PC-3 (cell line): ENCODE results near the gene STUB1. TPM values are rescaled to one million over a fixed set of nuclear protein-coding genes. Genes with fewer than 3 reads are reported as not detected.

Experiments
- ATAC-seq: fragments of 200-7000 bp; cut with Tn5 transposase; 2 replicates; pipeline ENCODE4 v1.9.1; 2020; ENCODE audit warnings: mild to moderate bottlenecking, moderate library complexity
- BruUV-seq: library from RNA; stranded (reverse); fragments of 400-500 nt; replicated peaks from 2 replicates; lab custom pipeline; 2021; lab: Mats Ljungman, UMichigan
- CTCF ChIA-PET: fragments of 300-600 bp; sonication (Branson Sonifier 250); formaldehyde crosslinking; loops from one replicate; lab custom pipeline; 2022; ENCODE audit warnings: antibody characterized with exemption; lab: Charles Lee
- POLR2A ChIA-PET: fragments of 300-600 bp; sonication (Branson Sonifier 250); formaldehyde crosslinking; loops from one replicate; lab custom pipeline; 2022; ENCODE audit warnings: antibody characterized with exemption; ENCODE audit not compliant: unreplicated experiment; lab: Charles Lee
- DNase-seq: peaks from one replicate; pipeline ENCODE4 v3.0.0-alpha.2; 2015
- H2AFZ ChIP-seq: fragments of 300-600 bp; sonication (generic); 2 replicates; pipeline ENCODE4 v1.6.0; 2016; ENCODE audit warnings: antibody characterized with exemption, low read length
- H3F3A ChIP-seq: fragments of 300-600 bp; sonication (generic); one replicate; pipeline ENCODE4 v1.6.0; 2017; ENCODE audit warnings: antibody characterized with exemption, low read length, control low read depth, mild to moderate bottlenecking; ENCODE audit not compliant: unreplicated experiment
- H3K27ac ChIP-seq: fragments of 300-600 bp; sonication (generic); 2 replicates; pipeline ENCODE4 v1.5.1; 2016; ENCODE audit warnings: mild to moderate bottlenecking, low read length
- H3K27me3 ChIP-seq: fragments of 300-600 bp; sonication (generic); 2 replicates; pipeline ENCODE4 v1.6.1; 2016; ENCODE audit warnings: low read length, mixed read lengths
- H3K36me3 ChIP-seq: fragments of 300-600 bp; sonication (generic); 2 replicates; pipeline ENCODE4 v1.6.1; 2016; ENCODE audit warnings: low read depth, mixed run types, low read length, mixed read lengths
- H3K4me1 ChIP-seq: fragments of 300-600 bp; sonication (generic); 2 replicates; pipeline ENCODE4 v1.5.1; 2016; ENCODE audit warnings: low read length; ENCODE audit not compliant: insufficient read depth
- H3K4me2 ChIP-seq: fragments of 300-600 bp; sonication (generic); 2 replicates; pipeline ENCODE4 v1.6.0; 2016; ENCODE audit warnings: low read length
- H3K4me3 ChIP-seq: fragments of 300-600 bp; sonication (generic); 2 replicates; pipeline ENCODE4 v1.5.1; 2016; ENCODE audit warnings: mild to moderate bottlenecking, low read length, mixed read lengths
- H3K79me2 ChIP-seq: fragments of 300-600 bp; sonication (generic); 2 replicates; pipeline ENCODE4 v1.6.1; 2017; ENCODE audit warnings: low read length, mixed read lengths
- H3K9ac ChIP-seq: fragments of 300-600 bp; sonication (generic); 2 replicates; pipeline ENCODE4 v1.6.0; 2016; ENCODE audit warnings: mild to moderate bottlenecking, low read length
- H3K9me2 ChIP-seq: fragments of 300-600 bp; sonication (generic); replicated peaks from 2 replicates; pipeline ENCODE4 v1.6.1; 2016; ENCODE audit warnings: mixed run types, low read length, mixed read lengths
- H3K9me3 ChIP-seq: fragments of 300-600 bp; sonication (generic); 2 replicates; pipeline ENCODE4 v1.6.1; 2016; ENCODE audit warnings: low read length, mixed read lengths
- H4K20me1 ChIP-seq: fragments of 300-600 bp; sonication (generic); 2 replicates; pipeline ENCODE4 v1.6.1; 2016; ENCODE audit warnings: low read length, mixed read lengths
- CTCF ChIP-seq: fragments of 300-600 bp; sonication (generic); conservative IDR thresholded peaks from 2 replicates; pipeline ENCODE4 v1.5.1; 2017; ENCODE audit warnings: antibody characterized with exemption, low read depth, mild to moderate bottlenecking, low read length
- EZH2 ChIP-seq: fragments of 300-600 bp; sonication (generic); IDR thresholded peaks from one replicate; pipeline ENCODE4 v1.6.1; 2017; ENCODE audit warnings: antibody characterized with exemption, mild to moderate bottlenecking, low read length; ENCODE audit not compliant: unreplicated experiment
- EZH2phosphoT487 ChIP-seq: fragments of 300-600 bp; sonication (generic); IDR thresholded peaks from 2 replicates; pipeline ENCODE4 v1.6.1; 2018; ENCODE audit warnings: mild to moderate bottlenecking, antibody characterized with exemption, low read length, borderline replicate concordance
- intact Hi-C: fragments of 100-400 bp; cut with micrococcal nuclease; formaldehyde crosslinking; loops from 2 replicates; pipeline ENCODE4 v1.9.0; 2023
- total RNA-seq: library from RNA; depleted of rRNA; stranded (reverse); fragments of >200 nt; gene quantifications from 2 replicates; pipeline ENCODE4 v1.2.3, GENCODE V29; 2014

Gene STUB1
- total RNA-seq, 1 experiment from 2014 or later = 152 TPM

- ChIA-PET CTCF (interaction anchor here (0.6 kb wide), 1 partner anchor 8 kb away, joined by 3 read pairs; no protein-coding TSS in a partner anchor), POLR2A (no interaction called here)
- H3F3A ChIP-seq = no peaks in the 10 kb centered on the region
- peak; percentile 30 for ATAC-seq
- H3K36me3 ChIP-seq = no peaks in the 10 kb centered on the region
- no peaks in the 10 kb centered on the region for H3K9me3 ChIP-seq
- H3K4me3 ChIP-seq = peak overlapping the region; percentile 81
- peaks cover 32% of the 10 kb centered on the region for H3K4me1 ChIP-seq
- H3K79me2 ChIP-seq = peaks cover 42% of the 10 kb centered on the region
- DNase-seq = peak; percentile 26
- H3K9me2 ChIP-seq = no peaks in the 10 kb centered on the region
- no TSS peak for BruUV-seq
- peak overlapping the region; percentile 29 for H3K27ac ChIP-seq
- no peaks in the 10 kb centered on the region for H4K20me1 ChIP-seq
- peak overlapping the region; percentile 93 for H3K4me2 ChIP-seq
- no peak for TF ChIP-seq EZH2
- no peak for TF ChIP-seq CTCF
- no peak for TF ChIP-seq EZH2phosphoT487
- H3K9ac ChIP-seq = peak overlapping the region; percentile 67
- H3K27me3 ChIP-seq = no peaks in the 10 kb centered on the region
- peak overlapping the region; percentile 74; the same call in 1 of the 2 replicates for H2AFZ ChIP-seq
- intact Hi-C loops = no loop called here
Measured at GRCh38 chr16:642189-643049, 37.8 kb upstream of the STUB1 start.

GRCh38 chr16:643050-643368 is 37.2 kb upstream of the STUB1 start:
- Histone ChIP-seq H3K27me3 (no peaks in the 10 kb centered on the region), H3K9me3 (no peaks in the 10 kb centered on the region), H3K4me1 (peaks cover 31% of the 10 kb centered on the region), H3K9ac (peak overlapping the region; percentile 67), H4K20me1 (no peaks in the 10 kb centered on the region), H3F3A (no peaks in the 10 kb centered on the region), H3K4me2 (peak overlapping the region; percentile 93), H3K36me3 (no peaks in the 10 kb centered on the region), H3K79me2 (peaks cover 42% of the 10 kb centered on the region), H2AFZ (no peak overlapping the region), H3K9me2 (no peaks in the 10 kb centered on the region), H3K27ac (no peak overlapping the region), H3K4me3 (peak overlapping the region; percentile 81)
- BruUV-seq = TSS peak; percentile 33
- intact Hi-C loops = no loop called here
- DNase-seq = no peak
- ChIA-PET POLR2A (no interaction called here), CTCF (interaction anchor here (0.6 kb wide), 1 partner anchor 8 kb away, joined by 3 read pairs; no protein-coding TSS in a partner anchor)
- no peak for ATAC-seq
- TF ChIP-seq CTCF (no peak), EZH2phosphoT487 (no peak), EZH2 (no peak)

- Histone ChIP-seq H3K27me3 (no peaks in the 10 kb centered on the region), H3K4me3 (no peak overlapping the region), H3K36me3 (no peaks in the 10 kb centered on the region), H3K4me1 (peaks cover 38% of the 10 kb centered on the region), H3K79me2 (peaks cover 42% of the 10 kb centered on the region), H3K27ac (peak overlapping the region; percentile 19; the same call in 1 of the 2 replicates), H3K4me2 (no peak overlapping the region), H3K9ac (no peak overlapping the region), H4K20me1 (no peaks in the 10 kb centered on the region), H3K9me3 (no peaks in the 10 kb centered on the region), H3K9me2 (no peaks in the 10 kb centered on the region), H3F3A (no peaks in the 10 kb centered on the region), H2AFZ (no peak overlapping the region)
- TF ChIP-seq CTCF (no peak), EZH2 (no peak), EZH2phosphoT487 (no peak)
- intact Hi-C loops = no loop called here
- no peak for ATAC-seq
- BruUV-seq = no TSS peak
- POLR2A ChIA-PET = interaction anchor here (0.9 kb wide), 1 partner anchor 51 kb away, joined by 5 read pairs; no protein-coding TSS in a partner anchor
- DNase-seq = no peak
- CTCF ChIA-PET = no interaction called here
Measured at GRCh38 chr16:644556-644955, 35.7 kb upstream of the STUB1 start.
